Measurements from ENCODE around the gene MFGE8. TPM values are rescaled to one million over a fixed set of nuclear protein-coding genes. Genes with fewer than 3 reads are reported as not detected.
A peak's percentile ranks its signal among the peaks of the same experiment; 100 is the strongest.

Gene MFGE8
- total and polyA plus RNA-seq, 4 experiments from 2014 or later = 5.1 to 102 (median 52.9) TPM

DNA sequence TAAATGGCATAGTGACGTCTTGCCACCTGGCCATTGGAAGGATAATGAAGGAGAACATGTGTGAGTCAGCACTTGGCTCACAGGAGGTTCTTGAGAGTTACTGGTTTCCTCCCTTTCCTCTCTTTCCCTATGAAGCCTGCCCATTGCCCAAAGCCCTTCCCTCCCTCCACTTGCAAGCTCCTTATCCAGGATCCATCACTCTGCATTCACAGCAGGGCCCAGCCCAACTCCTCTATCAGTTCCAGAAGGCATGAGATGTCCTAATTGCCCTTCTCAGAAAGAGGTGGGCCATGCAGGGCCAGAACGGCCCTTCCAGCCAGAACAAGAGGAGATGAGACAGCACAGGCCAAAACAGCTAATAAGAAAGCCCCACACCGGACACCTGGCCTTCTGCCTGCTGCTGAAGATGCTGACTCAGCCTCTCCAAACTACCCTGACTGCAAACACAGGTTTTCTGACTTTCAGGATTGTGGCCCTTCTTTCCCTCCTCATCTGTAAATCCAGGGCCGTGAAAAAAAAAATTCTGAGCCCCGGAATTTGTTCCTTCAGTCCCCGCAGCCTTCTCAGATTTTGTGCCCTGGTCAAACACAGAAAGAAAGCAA, 47.6 kb downstream of the MFGE8 start:
- ChIA-PET POLR2A (ENCODE audit: partially characterized antibody) (no interaction called here), CTCF (ENCODE audit: partially characterized antibody) (no interaction called here)
- Mint-ChIP-seq H3K36me3 (peaks cover 0 to 6% of the 10 kb centered on the region in 2 donors), H3K27me3 (no peaks in the 10 kb centered on the region), H3K4me1 (peaks cover 0 to 2% (median under 1%) of the 10 kb centered on the region in 4 donors), H3K9me3 (peaks cover 0 to 2% (median 0%) of the 10 kb centered on the region in 8 donors), H3K4me3 (no peak overlapping the region), H3K27ac (peak overlapping the region in 3 of 7 donors; percentile 48 to 88 (median 68))
- Histone ChIP-seq H3K27ac (ENCODE audit: low read depth, low read length) (no peak overlapping the region), H3K4me3 (ENCODE audit: low read length in 2 of 2) (no peak overlapping the region), H3K36me3 (ENCODE audit: insufficient read depth, low read length) (no peaks in the 10 kb centered on the region), H3K4me1 (ENCODE audit: insufficient read depth, low read length) (no peaks in the 10 kb centered on the region), H3K27me3 (ENCODE audit: insufficient read depth, low read length) (no peaks in the 10 kb centered on the region), H3K9me3 (ENCODE audit: control insufficient read depth in 1 of 2, low read length in 2 of 2) (no peaks in the 10 kb centered on the region)
- DNase-seq = no peak
- intact Hi-C loops (cut with micrococcal nuclease) = no loop called here

DNA sequence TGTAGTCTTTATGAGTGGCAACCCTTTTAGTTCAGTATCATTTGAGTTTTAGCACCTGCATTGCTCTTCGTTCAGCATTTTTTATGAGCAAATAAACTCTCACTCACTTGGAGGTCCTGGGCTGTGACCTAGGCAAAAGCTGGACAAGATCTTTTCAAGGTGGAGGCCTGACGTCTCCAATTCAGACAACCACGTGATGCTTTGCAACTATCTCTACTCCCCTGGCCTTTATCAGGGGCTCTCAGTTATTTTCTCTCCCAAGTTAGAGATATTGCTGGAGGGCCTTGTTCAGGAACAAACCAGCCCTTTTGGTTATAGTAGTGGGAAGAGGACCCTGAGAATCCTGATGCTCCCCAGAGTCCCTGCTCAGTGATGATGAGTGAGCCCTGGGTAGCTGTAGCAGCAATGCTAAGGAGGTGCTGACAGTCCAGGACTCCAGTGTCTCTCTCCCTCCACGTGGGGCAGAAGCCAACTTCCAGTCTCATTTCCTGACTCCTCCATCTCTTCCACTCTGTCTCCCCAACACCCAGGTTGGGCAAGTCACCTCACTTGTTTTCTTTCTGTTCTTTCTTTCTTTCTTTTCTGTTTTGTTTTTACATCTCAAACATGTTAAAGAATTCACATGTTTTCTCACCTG, 48.2 kb downstream of the MFGE8 start:
- Mint-ChIP-seq H3K4me1 (peaks cover 0 to 2% (median under 1%) of the 10 kb centered on the region in 4 donors), H3K9me3 (peaks cover 0 to 2% (median 0%) of the 10 kb centered on the region in 8 donors), H3K4me3 (no peak overlapping the region), H3K36me3 (peaks cover 0 to 11% of the 10 kb centered on the region in 2 donors), H3K27me3 (no peaks in the 10 kb centered on the region), H3K27ac (peak overlapping the region in 4 of 7 donors; percentile 48 to 88 (median 69))
- intact Hi-C loops (cut with micrococcal nuclease) = no loop called here
- H3K9me3 ChIP-seq (ENCODE audit: control insufficient read depth in 1 of 2, low read length in 2 of 2) = no peaks in the 10 kb centered on the region
- DNase-seq = no peak
- ChIA-PET POLR2A (ENCODE audit: partially characterized antibody) (no interaction called here), CTCF (ENCODE audit: partially characterized antibody) (no interaction called here)
- H3K27ac ChIP-seq (ENCODE audit: low read depth, low read length) = no peak overlapping the region
- H3K27me3 ChIP-seq (ENCODE audit: insufficient read depth, low read length) = no peaks in the 10 kb centered on the region
- H3K36me3 ChIP-seq (ENCODE audit: insufficient read depth, low read length) = no peaks in the 10 kb centered on the region
- H3K4me3 ChIP-seq (ENCODE audit: low read length in 2 of 2) = no peak overlapping the region
- H3K4me1 ChIP-seq (ENCODE audit: insufficient read depth, low read length) = no peaks in the 10 kb centered on the region

DNA sequence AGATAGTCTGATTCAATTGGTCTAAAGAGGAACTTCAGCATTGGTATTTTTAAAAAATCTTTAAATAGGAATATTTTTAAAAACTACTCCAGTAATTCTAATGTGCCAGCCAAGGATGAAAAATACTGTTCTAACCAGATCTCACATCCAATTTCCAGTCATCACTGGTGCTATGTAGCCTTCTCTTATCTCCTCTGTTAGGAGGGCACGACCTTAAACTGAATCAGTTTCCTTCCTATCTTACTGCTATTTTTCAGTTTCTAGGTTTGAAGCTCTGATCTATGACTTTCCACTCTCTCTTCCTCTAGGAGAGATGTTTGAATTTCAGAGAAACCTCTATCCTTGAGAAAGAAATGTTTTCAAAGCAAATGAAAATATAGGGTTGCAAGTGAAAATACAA, 49.8 kb downstream of the MFGE8 start:
- Histone ChIP-seq H3K4me1 (ENCODE audit: insufficient read depth, low read length) (no peaks in the 10 kb centered on the region), H3K36me3 (ENCODE audit: insufficient read depth, low read length) (no peaks in the 10 kb centered on the region), H3K27me3 (ENCODE audit: insufficient read depth, low read length) (no peaks in the 10 kb centered on the region), H3K4me3 (ENCODE audit: low read length in 2 of 2) (no peak overlapping the region), H3K9me3 (ENCODE audit: control insufficient read depth in 1 of 2, low read length in 2 of 2) (no peaks in the 10 kb centered on the region), H3K27ac (ENCODE audit: low read depth, low read length) (no peak overlapping the region)
- Mint-ChIP-seq H3K27ac (no peak overlapping the region), H3K27me3 (no peaks in the 10 kb centered on the region), H3K9me3 (no peaks in the 10 kb centered on the region), H3K4me1 (peaks cover 0 to 2% (median under 1%) of the 10 kb centered on the region in 4 donors), H3K36me3 (peaks cover 0 to 17% of the 10 kb centered on the region in 2 donors), H3K4me3 (no peak overlapping the region)
- POLR2A ChIA-PET (ENCODE audit: partially characterized antibody) = no interaction called here
- intact Hi-C loops (cut with micrococcal nuclease) = no loop called here
- no peak for DNase-seq
- CTCF ChIA-PET (ENCODE audit: partially characterized antibody) = no interaction called here

DNA sequence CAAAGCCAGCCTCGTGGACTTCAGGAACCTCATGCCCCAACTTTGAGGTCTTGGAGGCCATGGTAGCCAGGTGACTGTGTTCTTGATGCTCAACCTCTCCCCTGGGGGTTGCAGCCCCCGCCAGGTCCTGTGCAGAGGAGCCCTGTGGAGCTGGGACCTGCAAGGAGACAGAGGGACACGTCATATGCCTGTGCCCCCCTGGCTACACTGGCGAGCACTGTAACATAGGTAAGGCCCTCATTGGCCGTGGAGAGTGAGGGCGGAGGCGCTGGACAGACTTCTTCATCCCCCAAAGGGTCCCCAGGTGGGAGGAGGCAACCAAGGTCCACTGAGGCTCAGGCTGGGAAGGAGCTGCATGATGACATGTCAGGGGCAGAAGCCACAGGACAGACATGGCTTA, 53.0 kb downstream of the MFGE8 start:
- no peak overlapping the region for H3K4me3 Mint-ChIP-seq
- H3K27ac Mint-ChIP-seq = no peak overlapping the region
- Histone ChIP-seq H3K27ac (ENCODE audit: low read depth, low read length) (no peak overlapping the region), H3K9me3 (ENCODE audit: control insufficient read depth in 1 of 2, low read length in 2 of 2) (no peaks in the 10 kb centered on the region), H3K4me1 (ENCODE audit: insufficient read depth, low read length) (no peaks in the 10 kb centered on the region), H3K27me3 (ENCODE audit: insufficient read depth, low read length) (no peaks in the 10 kb centered on the region), H3K4me3 (ENCODE audit: low read length in 2 of 2) (no peak overlapping the region), H3K36me3 (ENCODE audit: insufficient read depth, low read length) (no peaks in the 10 kb centered on the region)
- no peak for DNase-seq
- ChIA-PET CTCF (ENCODE audit: partially characterized antibody) (no interaction called here), POLR2A (ENCODE audit: partially characterized antibody) (no interaction called here)
- H3K9me3 Mint-ChIP-seq = no peaks in the 10 kb centered on the region
- H3K27me3 Mint-ChIP-seq = no peaks in the 10 kb centered on the region
- peaks cover 0 to 12% of the 10 kb centered on the region in 2 donors for H3K36me3 Mint-ChIP-seq
- H3K4me1 Mint-ChIP-seq = peaks cover 0 to under 1% (median 0%) of the 10 kb centered on the region in 4 donors
- intact Hi-C loops (cut with micrococcal nuclease) = no loop called here

DNA sequence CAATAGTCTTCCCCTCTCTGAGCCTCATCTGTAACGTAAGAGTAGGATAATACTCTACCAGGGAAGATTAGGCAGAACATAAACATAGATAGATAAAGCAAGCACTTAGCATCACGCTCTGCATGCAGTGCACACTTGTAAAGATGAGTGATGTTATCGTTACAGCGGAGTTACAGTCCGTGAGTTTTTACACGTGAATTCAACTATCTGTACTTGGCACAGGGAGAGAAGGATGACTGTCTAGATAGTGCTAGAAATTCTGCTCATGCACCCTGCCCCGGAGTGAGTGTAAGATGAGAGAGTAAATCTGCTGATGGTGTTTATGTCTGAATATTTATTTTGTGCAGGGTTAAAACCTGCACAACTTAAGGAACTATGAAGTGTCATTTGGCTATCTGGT, 53.6 kb downstream of the MFGE8 start:
- no peaks in the 10 kb centered on the region for H3K4me1 Mint-ChIP-seq
- CTCF ChIA-PET (ENCODE audit: partially characterized antibody) = no interaction called here
- Histone ChIP-seq H3K27me3 (ENCODE audit: insufficient read depth, low read length) (no peaks in the 10 kb centered on the region), H3K27ac (ENCODE audit: low read depth, low read length) (no peak overlapping the region), H3K4me1 (ENCODE audit: insufficient read depth, low read length) (no peaks in the 10 kb centered on the region), H3K36me3 (ENCODE audit: insufficient read depth, low read length) (no peaks in the 10 kb centered on the region), H3K9me3 (ENCODE audit: control insufficient read depth in 1 of 2, low read length in 2 of 2) (no peaks in the 10 kb centered on the region), H3K4me3 (ENCODE audit: low read length in 2 of 2) (no peak overlapping the region)
- H3K36me3 Mint-ChIP-seq = peaks cover under 1 to 12% of the 10 kb centered on the region in 2 donors
- H3K27me3 Mint-ChIP-seq = no peaks in the 10 kb centered on the region
- no peak for DNase-seq
- H3K27ac Mint-ChIP-seq = no peak overlapping the region
- intact Hi-C loops (cut with micrococcal nuclease) = no loop called here
- POLR2A ChIA-PET (ENCODE audit: partially characterized antibody) = no interaction called here
- peaks cover 0 to 5% (median 3%) of the 10 kb centered on the region in 8 donors for H3K9me3 Mint-ChIP-seq
- H3K4me3 Mint-ChIP-seq = no peak overlapping the region

DNA sequence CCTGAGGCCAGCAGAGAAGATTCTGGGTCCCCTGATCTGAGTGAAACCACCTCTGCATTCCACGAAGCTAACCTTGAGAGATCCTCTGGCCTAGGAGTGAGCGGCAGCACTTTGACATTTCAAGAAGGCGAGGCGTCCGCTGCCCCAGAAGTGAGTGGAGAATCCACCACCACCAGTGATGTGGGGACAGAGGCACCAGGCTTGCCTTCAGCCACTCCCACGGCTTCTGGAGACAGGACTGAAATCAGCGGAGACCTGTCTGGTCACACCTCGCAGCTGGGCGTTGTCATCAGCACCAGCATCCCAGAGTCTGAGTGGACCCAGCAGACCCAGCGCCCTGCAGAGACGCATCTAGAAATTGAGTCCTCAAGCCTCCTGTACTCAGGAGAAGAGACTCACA, 54.2 kb downstream of the MFGE8 start:
- Histone ChIP-seq H3K27me3 (ENCODE audit: insufficient read depth, low read length) (no peaks in the 10 kb centered on the region), H3K4me3 (ENCODE audit: low read length in 2 of 2) (no peak overlapping the region), H3K4me1 (ENCODE audit: insufficient read depth, low read length) (no peaks in the 10 kb centered on the region), H3K9me3 (ENCODE audit: control insufficient read depth in 1 of 2, low read length in 2 of 2) (peaks cover 0 to 5% of the 10 kb centered on the region in 2 donors), H3K27ac (ENCODE audit: low read depth, low read length) (no peak overlapping the region), H3K36me3 (ENCODE audit: insufficient read depth, low read length) (no peaks in the 10 kb centered on the region)
- no peak overlapping the region for H3K4me3 Mint-ChIP-seq
- H3K27ac Mint-ChIP-seq = peak overlapping the region in 1 of 7 donors; percentile 10
- intact Hi-C loops (cut with micrococcal nuclease) = no loop called here
- no peaks in the 10 kb centered on the region for H3K4me1 Mint-ChIP-seq
- ChIA-PET POLR2A (ENCODE audit: partially characterized antibody) (no interaction called here), CTCF (ENCODE audit: partially characterized antibody) (no interaction called here)
- no peak for DNase-seq
- peaks cover 0 to 11% (median 8%) of the 10 kb centered on the region in 8 donors for H3K9me3 Mint-ChIP-seq
- H3K27me3 Mint-ChIP-seq = no peaks in the 10 kb centered on the region
- peaks cover 1 to 12% of the 10 kb centered on the region in 2 donors for H3K36me3 Mint-ChIP-seq

DNA sequence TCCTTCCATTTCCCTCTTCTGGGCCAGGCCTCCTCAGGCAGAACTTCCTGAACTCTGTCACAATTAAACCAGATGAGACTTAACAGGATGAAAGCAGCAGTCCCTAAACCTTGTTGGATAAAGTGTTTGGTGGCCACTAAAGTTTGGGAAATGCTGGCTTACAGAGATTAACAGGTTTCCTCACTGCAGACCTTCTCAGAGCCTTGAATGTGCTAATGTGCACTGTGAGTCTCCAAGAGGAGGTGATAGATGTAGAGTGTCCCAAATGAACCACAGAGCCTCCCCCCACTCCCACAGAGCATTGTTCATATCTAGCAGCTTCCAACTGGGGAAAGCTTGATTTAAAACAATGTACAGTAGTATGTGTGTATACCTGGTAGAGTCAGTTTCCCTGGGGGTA, 60.7 kb downstream of the MFGE8 start:
- Histone ChIP-seq H3K4me1 (ENCODE audit: insufficient read depth, low read length) (no peaks in the 10 kb centered on the region), H3K9me3 (ENCODE audit: control insufficient read depth in 1 of 2, low read length in 2 of 2) (peaks cover 0 to 5% of the 10 kb centered on the region in 2 donors), H3K4me3 (ENCODE audit: low read length in 2 of 2) (no peak overlapping the region), H3K27me3 (ENCODE audit: insufficient read depth, low read length) (no peaks in the 10 kb centered on the region), H3K36me3 (ENCODE audit: insufficient read depth, low read length) (no peaks in the 10 kb centered on the region), H3K27ac (ENCODE audit: low read depth, low read length) (no peak overlapping the region)
- Mint-ChIP-seq H3K4me1 (no peaks in the 10 kb centered on the region), H3K36me3 (peaks cover 4 to 9% of the 10 kb centered on the region in 2 donors), H3K4me3 (no peak overlapping the region), H3K9me3 (peaks cover 0 to 22% (median 15%) of the 10 kb centered on the region in 8 donors), H3K27me3 (peaks cover 4 to 6% of the 10 kb centered on the region in 2 donors), H3K27ac (no peak overlapping the region)
- DNase-seq = no peak
- POLR2A ChIA-PET (ENCODE audit: partially characterized antibody) = no interaction called here
- intact Hi-C loops (cut with micrococcal nuclease) = no loop called here
- CTCF ChIA-PET (ENCODE audit: partially characterized antibody) = no interaction called here
